HCT116 (cell line): ENCODE data around the gene UBE2J2.

Experiments used
- EZH2 ChIP-seq: fragments of 200-600 bp; sonication (generic); IDR thresholded peaks from 2 replicates; pipeline ENCODE4 v1.6.1; 2017; ENCODE audit warnings: antibody characterized with exemption, mixed run types
- JUND ChIP-seq: IDR thresholded peaks from 2 replicates; pipeline ENCODE4 v1.6.1; 2012
- TF ChIP-seq, protein P1 (sequence below), 3 experiments: fragments of 200-600 bp in 1 of 3; sonication (generic) in 1 of 3; IDR thresholded peaks in 2 of 3; conservative IDR thresholded peaks in 1 of 3; 2 replicates each; pipeline ENCODE4 v1.5.1; 2012 to 2017; ENCODE audit warnings: low read depth in 2 of 3, low read length in 2 of 3, antibody characterized with exemption in 1 of 3, borderline replicate concordance in 1 of 3, control low read depth in 1 of 3, mild to moderate bottlenecking in 1 of 3, mixed read lengths in 1 of 3, mixed run types in 1 of 3, moderate library complexity in 1 of 3; ENCODE audit not compliant: insufficient read depth in 1 of 3

DNA sequence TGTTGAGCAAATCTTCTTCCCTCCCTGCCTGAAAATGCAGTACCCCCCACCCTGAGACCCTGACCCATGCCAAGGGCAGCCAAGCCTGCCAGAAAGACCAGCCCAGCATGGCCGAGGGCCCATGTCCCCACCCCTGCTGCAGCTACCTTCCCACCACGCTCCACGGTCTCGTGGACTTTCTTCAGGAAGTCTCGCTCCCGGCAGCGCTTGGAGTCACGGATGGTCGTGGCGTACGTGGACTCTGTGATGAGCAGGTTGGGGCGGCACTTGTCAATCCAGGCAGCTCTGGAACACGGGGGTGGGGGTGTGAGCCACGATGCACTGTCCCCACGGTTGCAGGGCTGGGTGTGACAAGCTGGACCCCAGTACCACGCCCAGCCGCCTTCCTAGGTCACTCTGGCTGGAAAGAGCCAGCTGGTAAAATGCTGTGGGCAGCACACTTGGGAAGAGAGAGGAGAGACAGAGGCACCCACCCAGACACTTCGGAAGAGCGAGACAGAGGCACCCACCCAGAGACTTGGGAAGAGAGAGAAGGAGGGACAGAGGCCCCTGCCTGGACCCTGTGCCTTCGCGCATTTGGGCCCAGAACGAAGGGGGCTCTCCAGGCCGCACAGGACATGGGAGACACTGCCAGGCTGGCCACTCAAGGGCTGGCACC, 41.2 kb upstream of the UBE2J2 start:
- no peak for TF ChIP-seq EZH2
- TF ChIP-seq, protein P1, sequence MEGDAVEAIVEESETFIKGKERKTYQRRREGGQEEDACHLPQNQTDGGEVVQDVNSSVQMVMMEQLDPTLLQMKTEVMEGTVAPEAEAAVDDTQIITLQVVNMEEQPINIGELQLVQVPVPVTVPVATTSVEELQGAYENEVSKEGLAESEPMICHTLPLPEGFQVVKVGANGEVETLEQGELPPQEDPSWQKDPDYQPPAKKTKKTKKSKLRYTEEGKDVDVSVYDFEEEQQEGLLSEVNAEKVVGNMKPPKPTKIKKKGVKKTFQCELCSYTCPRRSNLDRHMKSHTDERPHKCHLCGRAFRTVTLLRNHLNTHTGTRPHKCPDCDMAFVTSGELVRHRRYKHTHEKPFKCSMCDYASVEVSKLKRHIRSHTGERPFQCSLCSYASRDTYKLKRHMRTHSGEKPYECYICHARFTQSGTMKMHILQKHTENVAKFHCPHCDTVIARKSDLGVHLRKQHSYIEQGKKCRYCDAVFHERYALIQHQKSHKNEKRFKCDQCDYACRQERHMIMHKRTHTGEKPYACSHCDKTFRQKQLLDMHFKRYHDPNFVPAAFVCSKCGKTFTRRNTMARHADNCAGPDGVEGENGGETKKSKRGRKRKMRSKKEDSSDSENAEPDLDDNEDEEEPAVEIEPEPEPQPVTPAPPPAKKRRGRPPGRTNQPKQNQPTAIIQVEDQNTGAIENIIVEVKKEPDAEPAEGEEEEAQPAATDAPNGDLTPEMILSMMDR (IDR thresholded peaks at IDR 0.05 in 2 of 3, conservative IDR thresholded peaks at IDR 0.05 in 1 of 3; ENCODE audit: borderline replicate concordance in 1 of 3, insufficient read depth in 1 of 3, low read depth in 2 of 3, low read length in 2 of 3): no peak
- TF ChIP-seq JUND: no peak
